Prostate gland (tissue), 2 donors: ENCODE measurements around the gene WARS2. TPM values are rescaled to one million over a fixed set of nuclear protein-coding genes. Genes with fewer than 3 reads are reported as not detected.

Source experiments
- DNase-seq: peaks from one replicate; pipeline ENCODE4 v3.0.0-alpha.2; 2019; ENCODE audit warnings: low spot score
- H3K27ac ChIP-seq, 2 donors: fragments of 200-600 bp; sonication (generic); 2 replicates each; pipeline ENCODE4 v1.5.1; 2017 to 2019
- H3K27me3 ChIP-seq: fragments of 200-600 bp; sonication (generic); replicated peaks from 2 replicates; pipeline ENCODE4 v1.5.1; 2019; ENCODE audit not compliant: insufficient read depth
- H3K36me3 ChIP-seq, 2 donors: fragments of 200-600 bp; sonication (generic); 1 replicate in 1 of 2; 2 replicates in 1 of 2; pipeline versions ENCODE4 v1.5.1 to v1.8.1; 2017 to 2019
- H3K4me1 ChIP-seq: fragments of 200-600 bp; sonication (generic); replicated peaks from 2 replicates; pipeline ENCODE4 v1.5.1; 2019
- H3K4me3 ChIP-seq, 2 donors: fragments of 200-600 bp; sonication (generic); 2 replicates each; pipeline ENCODE4 v1.5.1; 2017 to 2019
- H3K9me3 ChIP-seq: fragments of 200-600 bp; sonication (generic); 2 replicates; pipeline ENCODE4 v1.5.1; 2017
- POLR2A ChIP-seq: fragments of 450-650 bp; IDR thresholded peaks from one replicate; pipeline ENCODE4 v1.6.1; 2016; ENCODE audit warnings: antibody characterized with exemption, mild to moderate bottlenecking
- POLR2AphosphoS5 ChIP-seq: sonication (generic); formaldehyde crosslinking; IDR thresholded peaks from one replicate; pipeline ENCODE4 v1.6.1; 2017; ENCODE audit warnings: antibody characterized with exemption
- WGBS: methylation state at CpG from one replicate; pipeline ENCODE4 v1.1.5; 2018; 5-methylcytosine and 5-hydroxymethylcytosine counted together
- intact Hi-C: fragments of 100-400 bp; cut with DNase I; formaldehyde crosslinking; loops from one replicate; pipeline ENCODE4 v1.14.2; 2022
- total RNA-seq, 2 donors: library from RNA; depleted of rRNA; stranded (reverse); fragments of >200 nt; gene quantifications; one replicate each; pipeline ENCODE4 v1.1.0, GENCODE V29; 2016
- TF ChIP-seq, protein P1 (sequence below), 4 experiments: fragments of 200-600 bp in 2 of 4; fragments of 450-650 bp in 2 of 4; sonication (generic) in 2 of 4; IDR thresholded peaks; 1 replicate in 3 of 4; 2 replicates in 1 of 4; pipeline ENCODE4 v1.5.1; 2016 to 2019; ENCODE audit warnings: antibody characterized with exemption in 4 of 4, mild to moderate bottlenecking in 2 of 4, moderate library complexity in 2 of 4

Gene WARS2
- total RNA-seq, 2 donors from 2014 or later = 15.6 to 22.0 TPM

DNA sequence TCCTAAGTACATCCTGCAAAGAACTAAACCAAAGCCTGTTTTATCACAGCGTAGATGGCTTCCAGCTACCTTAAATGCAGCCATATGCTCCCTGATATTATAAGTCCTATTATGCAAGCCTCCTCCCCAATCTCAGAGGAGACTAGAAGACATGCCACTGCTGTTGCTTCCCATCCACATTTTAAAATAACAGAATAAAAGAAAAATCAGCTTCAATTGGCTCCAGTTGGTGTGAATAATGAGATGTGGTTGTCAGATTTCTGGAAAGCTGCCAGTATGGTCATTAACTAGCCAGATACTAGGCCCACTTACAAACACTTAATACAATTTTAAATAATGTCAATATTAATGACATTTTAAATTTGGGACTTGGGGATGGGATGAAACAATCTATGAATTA is 25.7 kb downstream of the WARS2 start:
- Histone ChIP-seq H3K27ac (no peak overlapping the region), H3K4me1 (no peaks in the 10 kb centered on the region), H3K36me3 (no peaks in the 10 kb centered on the region), H3K27me3 (no peaks in the 10 kb centered on the region), H3K4me3 (no peak overlapping the region), H3K9me3 (no peaks in the 10 kb centered on the region)
- intact Hi-C loops = no loop called here
- DNase-seq = no peak
- WGBS = 92% methylated on average over 1 of the region's 1 CpG
- TF ChIP-seq POLR2A = no peak
- TF ChIP-seq, protein P1, sequence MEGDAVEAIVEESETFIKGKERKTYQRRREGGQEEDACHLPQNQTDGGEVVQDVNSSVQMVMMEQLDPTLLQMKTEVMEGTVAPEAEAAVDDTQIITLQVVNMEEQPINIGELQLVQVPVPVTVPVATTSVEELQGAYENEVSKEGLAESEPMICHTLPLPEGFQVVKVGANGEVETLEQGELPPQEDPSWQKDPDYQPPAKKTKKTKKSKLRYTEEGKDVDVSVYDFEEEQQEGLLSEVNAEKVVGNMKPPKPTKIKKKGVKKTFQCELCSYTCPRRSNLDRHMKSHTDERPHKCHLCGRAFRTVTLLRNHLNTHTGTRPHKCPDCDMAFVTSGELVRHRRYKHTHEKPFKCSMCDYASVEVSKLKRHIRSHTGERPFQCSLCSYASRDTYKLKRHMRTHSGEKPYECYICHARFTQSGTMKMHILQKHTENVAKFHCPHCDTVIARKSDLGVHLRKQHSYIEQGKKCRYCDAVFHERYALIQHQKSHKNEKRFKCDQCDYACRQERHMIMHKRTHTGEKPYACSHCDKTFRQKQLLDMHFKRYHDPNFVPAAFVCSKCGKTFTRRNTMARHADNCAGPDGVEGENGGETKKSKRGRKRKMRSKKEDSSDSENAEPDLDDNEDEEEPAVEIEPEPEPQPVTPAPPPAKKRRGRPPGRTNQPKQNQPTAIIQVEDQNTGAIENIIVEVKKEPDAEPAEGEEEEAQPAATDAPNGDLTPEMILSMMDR (IDR thresholded peaks at IDR 0.05) = no peak
- no peak for TF ChIP-seq POLR2AphosphoS5

DNA sequence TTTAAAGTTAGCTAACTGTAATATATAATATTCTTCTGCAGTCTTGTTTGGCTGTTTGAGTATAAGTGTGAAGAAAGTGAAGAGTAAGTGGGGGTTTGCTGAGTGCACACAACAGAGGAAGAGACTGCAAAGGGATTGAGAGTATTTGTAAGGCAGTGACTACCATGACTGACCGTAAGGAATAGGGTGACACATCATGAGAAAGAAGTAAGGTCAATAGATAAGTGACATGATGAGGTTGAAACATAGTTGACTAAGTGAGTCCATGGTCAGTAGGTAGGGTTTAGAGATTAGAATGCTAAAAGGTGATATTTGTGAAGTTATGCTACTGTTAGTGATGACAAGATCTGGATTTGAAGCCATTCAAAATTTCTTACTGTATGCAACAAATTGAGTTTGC is 27.7 kb downstream of the WARS2 start:
- WGBS = 100% methylated on average over 1 of the region's 1 CpG
- Histone ChIP-seq H3K27me3 (no peaks in the 10 kb centered on the region), H3K4me1 (no peaks in the 10 kb centered on the region), H3K9me3 (no peaks in the 10 kb centered on the region), H3K27ac (no peak overlapping the region), H3K36me3 (no peaks in the 10 kb centered on the region), H3K4me3 (no peak overlapping the region)
- no peak for DNase-seq
- TF ChIP-seq, protein P1 (IDR thresholded peaks at IDR 0.05) = no peak
- TF ChIP-seq POLR2AphosphoS5 (no peak), POLR2A (no peak)
- intact Hi-C loops = no loop called here

DNA sequence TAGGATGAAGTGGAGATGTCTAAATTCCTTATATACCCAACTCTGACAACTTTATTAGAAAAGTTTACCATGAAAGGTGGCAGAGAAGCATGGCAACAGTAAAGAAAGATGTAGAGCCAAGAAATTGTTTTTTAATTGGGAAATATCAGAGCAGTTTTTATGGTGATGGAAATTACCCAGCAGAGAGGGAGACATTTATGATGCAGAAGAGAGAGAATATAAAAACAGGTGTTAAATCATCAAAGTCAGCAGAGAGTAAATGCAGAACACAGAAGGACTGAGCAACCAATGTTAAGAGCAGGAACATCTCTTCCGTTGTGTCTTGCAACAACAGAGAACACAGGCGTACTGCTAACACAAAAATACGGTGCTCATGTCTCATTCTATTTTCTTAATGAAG is 28.2 kb downstream of the WARS2 start:
- H3K27me3 ChIP-seq = no peaks in the 10 kb centered on the region
- H3K4me3 ChIP-seq = no peak overlapping the region
- 95% methylated on average over 3 of the region's 3 CpGs for WGBS
- no peak overlapping the region for H3K27ac ChIP-seq
- TF ChIP-seq POLR2A (no peak), POLR2AphosphoS5 (no peak)
- TF ChIP-seq, protein P1 (IDR thresholded peaks at IDR 0.05) = no peak
- no peaks in the 10 kb centered on the region for H3K4me1 ChIP-seq
- intact Hi-C loops = no loop called here
- DNase-seq = no peak
- H3K9me3 ChIP-seq = no peaks in the 10 kb centered on the region
- no peaks in the 10 kb centered on the region for H3K36me3 ChIP-seq

DNA sequence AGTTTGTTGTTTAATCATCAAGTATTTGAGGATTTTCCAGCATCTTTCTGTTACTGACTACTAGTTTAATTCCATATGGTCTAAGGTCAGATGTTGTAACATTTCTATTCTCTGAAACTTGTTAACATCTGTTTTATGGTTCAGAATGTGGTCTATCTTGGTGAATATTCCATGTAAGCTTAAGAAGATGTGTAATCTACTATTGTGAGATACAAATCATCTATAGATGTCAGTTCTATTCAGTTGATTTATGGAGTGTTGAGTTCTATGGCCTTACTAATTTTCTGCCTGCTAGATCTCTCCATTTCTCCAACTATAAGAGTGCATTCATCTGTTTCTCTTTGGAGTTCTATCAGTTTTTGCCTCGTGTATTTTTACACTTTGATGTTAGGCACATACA is 31.5 kb downstream of the WARS2 start:
- H3K36me3 ChIP-seq = no peaks in the 10 kb centered on the region

DNA sequence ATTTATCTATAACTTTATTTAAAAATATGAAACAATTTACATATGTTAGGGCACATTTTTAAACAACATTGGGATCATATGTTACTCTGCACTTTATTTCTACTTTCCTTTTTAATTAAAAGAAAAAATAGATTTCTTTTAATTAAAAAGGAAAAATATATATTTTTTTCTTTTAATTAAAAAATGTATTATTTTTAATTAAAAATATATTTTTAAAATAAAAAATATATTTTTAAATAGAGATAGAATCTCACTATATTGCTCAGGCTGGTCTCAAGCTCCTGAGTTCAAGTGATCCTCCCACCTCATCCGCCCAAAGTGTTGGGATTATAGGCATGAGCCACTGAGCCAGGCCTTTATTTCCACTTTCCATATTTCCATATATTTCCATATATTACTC is 36.7 kb downstream of the WARS2 start:
- TF ChIP-seq POLR2A (no peak), POLR2AphosphoS5 (no peak)
- TF ChIP-seq, protein P1 (IDR thresholded peaks at IDR 0.05) = no peak
- no peaks in the 10 kb centered on the region for H3K27me3 ChIP-seq
- no peak for DNase-seq
- no peak overlapping the region for H3K4me3 ChIP-seq
- H3K27ac ChIP-seq = no peak overlapping the region
- no peaks in the 10 kb centered on the region for H3K36me3 ChIP-seq
- WGBS = 100% methylated on average over 1 of the region's 1 CpG
- H3K9me3 ChIP-seq = no peaks in the 10 kb centered on the region
- intact Hi-C loops = no loop called here
- H3K4me1 ChIP-seq = no peaks in the 10 kb centered on the region

More for the DNA sequence above, 31.5 kb downstream of the WARS2 start:
- Histone ChIP-seq H3K4me1 (no peaks in the 10 kb centered on the region), H3K27me3 (no peaks in the 10 kb centered on the region), H3K27ac (no peak overlapping the region), H3K9me3 (no peaks in the 10 kb centered on the region), H3K4me3 (no peak overlapping the region)
- intact Hi-C loops = no loop called here
- WGBS = 84% methylated on average over 1 of the region's 1 CpG
- no peak for TF ChIP-seq POLR2A
- TF ChIP-seq, protein P1 (IDR thresholded peaks at IDR 0.05) = no peak
- no peak for TF ChIP-seq POLR2AphosphoS5
- DNase-seq = no peak
